OCI-LY7 (cell line): ENCODE results near the gene MAMLD1. TPM values are rescaled to one million over a fixed set of nuclear protein-coding genes. Genes with fewer than 3 reads are reported as not detected.

Source experiments
- BruUV-seq: library from RNA; stranded (reverse); fragments of 400-500 nt; replicated peaks from 2 replicates; lab custom pipeline; 2021; lab: Mats Ljungman, UMichigan
- CTCF ChIA-PET: fragments of 300-600 bp; sonication (Branson Sonifier 250); formaldehyde crosslinking; loops from one replicate; lab custom pipeline; 2022; ENCODE audit warnings: antibody characterized with exemption; ENCODE audit not compliant: unreplicated experiment; lab: Charles Lee
- POLR2A ChIA-PET: fragments of 300-600 bp; sonication (Branson Sonifier 250); formaldehyde crosslinking; loops from one replicate; lab custom pipeline; 2022; ENCODE audit warnings: antibody characterized with exemption; lab: Charles Lee
- DNase-seq: peaks from one replicate; pipeline ENCODE4 v3.0.0-alpha.2; 2015; ENCODE audit warnings: low spot score
- H2AFZ ChIP-seq: fragments of 200-600 bp; sonication (generic), shearing (Covaris generic); 2 replicates; pipeline ENCODE4 v1.6.1; 2014; ENCODE audit warnings: mild to moderate bottlenecking, antibody characterized with exemption, low read length, moderate library complexity
- H3K27ac ChIP-seq: fragments of 200-600 bp; sonication (generic); 2 replicates; pipeline ENCODE4 v1.5.1; 2014; ENCODE audit warnings: mixed run types, low read depth, mild to moderate bottlenecking, moderate library complexity, low read length, inconsistent platforms; ENCODE audit not compliant: poor library complexity, severe bottlenecking
- H3K36me3 ChIP-seq: fragments of 200-600 bp; sonication (generic); 2 replicates; pipeline ENCODE4 v1.6.1; 2014; ENCODE audit warnings: mild to moderate bottlenecking, antibody characterized with exemption, low read length, moderate library complexity, mixed read lengths; ENCODE audit not compliant: insufficient read depth
- H3K4me1 ChIP-seq: fragments of 200-600 bp; sonication (generic); 2 replicates; pipeline ENCODE4 v1.5.1; 2014; ENCODE audit warnings: mild to moderate bottlenecking, low read length; ENCODE audit not compliant: insufficient read depth, poor library complexity, severe bottlenecking
- H3K4me2 ChIP-seq: fragments of 200-600 bp; sonication (generic); 2 replicates; pipeline ENCODE4 v1.6.1; 2014; ENCODE audit warnings: mild to moderate bottlenecking, low read length
- H3K4me3 ChIP-seq: fragments of 200-600 bp; sonication (generic); 2 replicates; pipeline ENCODE4 v1.5.1; 2014; ENCODE audit warnings: mild to moderate bottlenecking, low read depth, low read length; ENCODE audit not compliant: poor library complexity, severe bottlenecking
- H3K79me2 ChIP-seq: fragments of 200-600 bp; sonication (generic); 2 replicates; pipeline ENCODE4 v1.6.1; 2016; ENCODE audit warnings: low read depth, mild to moderate bottlenecking, low read length, moderate library complexity, mixed read lengths; ENCODE audit not compliant: insufficient read depth
- H3K9me2 ChIP-seq: fragments of 200-600 bp; sonication (generic); 2 replicates; pipeline ENCODE4 v1.6.1; 2016; ENCODE audit warnings: mild to moderate bottlenecking, low read length, mixed read lengths; ENCODE audit not compliant: insufficient read depth
- H3K9me3 ChIP-seq: fragments of 200-600 bp; sonication (generic); 2 replicates; pipeline ENCODE4 v1.6.1; 2014; ENCODE audit warnings: mild to moderate bottlenecking, mixed run types, low read length, mixed read lengths
- H4K20me1 ChIP-seq: fragments of 200-600 bp; sonication (generic); 2 replicates; pipeline ENCODE4 v1.6.1; 2014; ENCODE audit warnings: mild to moderate bottlenecking, antibody characterized with exemption, low read length, moderate library complexity, mixed read lengths; ENCODE audit not compliant: insufficient read depth
- CTCF ChIP-seq: fragments of 200-600 bp; sonication (generic); conservative IDR thresholded peaks from 2 replicates; pipeline ENCODE4 v1.5.1; 2014; ENCODE audit warnings: mild to moderate bottlenecking, antibody characterized with exemption, low read length, moderate library complexity, mixed read lengths
- EZH2phosphoT487 ChIP-seq: fragments of 200-600 bp; sonication (generic); IDR thresholded peaks from 2 replicates; pipeline ENCODE4 v1.6.1; 2018; ENCODE audit warnings: low read depth, borderline replicate concordance, mild to moderate bottlenecking, mixed run types, antibody characterized with exemption, low read length, moderate library complexity, mixed read lengths
- intact Hi-C: fragments of 100-400 bp; cut with micrococcal nuclease; formaldehyde crosslinking; loops from one replicate; pipeline ENCODE4 v1.10.0; 2022; ENCODE audit not compliant: unreplicated experiment
- total RNA-seq, 2 experiments: library from RNA; depleted of rRNA in 1 of 2; stranded (reverse); fragments of >200 nt in 1 of 2; shearing (Covaris generic) in 1 of 2; gene quantifications; 2 replicates each; pipeline ENCODE4 v1.2.3, GENCODE V29; 2014 to 2022

The MAMLD1 gene
- total RNA-seq, 2 experiments from 2014 or later, result not detected

GRCh38 chrX:150409964-150410363 lies 46.8 kb downstream of the MAMLD1 start:
- TF ChIP-seq CTCF (no peak), EZH2phosphoT487 (no peak)
- no peaks in the 10 kb centered on the region for H3K36me3 ChIP-seq
- no peak overlapping the region for H3K27ac ChIP-seq
- BruUV-seq, result no TSS peak
- no peak overlapping the region for H3K4me2 ChIP-seq
- no peaks in the 10 kb centered on the region for H3K9me3 ChIP-seq
- intact Hi-C loops, result no loop called here
- no peaks in the 10 kb centered on the region for H4K20me1 ChIP-seq
- no peaks in the 10 kb centered on the region for H3K4me1 ChIP-seq
- no peak for DNase-seq
- CTCF ChIA-PET, result no interaction called here
- no peaks in the 10 kb centered on the region for H3K9me2 ChIP-seq
- no peak overlapping the region for H3K4me3 ChIP-seq
- POLR2A ChIA-PET, result no interaction called here
- H3K79me2 ChIP-seq, result no peaks in the 10 kb centered on the region
- no peak overlapping the region for H2AFZ ChIP-seq

- no TSS peak for BruUV-seq
- no peak for DNase-seq
- intact Hi-C loops, result no loop called here
- H3K9me2 ChIP-seq, result no peaks in the 10 kb centered on the region
- CTCF ChIA-PET, result no interaction called here
- no peak overlapping the region for H3K4me2 ChIP-seq
- no peaks in the 10 kb centered on the region for H4K20me1 ChIP-seq
- POLR2A ChIA-PET, result no interaction called here
- no peak overlapping the region for H3K4me3 ChIP-seq
- no peak overlapping the region for H2AFZ ChIP-seq
- no peak for TF ChIP-seq EZH2phosphoT487
- TF ChIP-seq CTCF, result no peak
- H3K27ac ChIP-seq, result no peak overlapping the region
- H3K4me1 ChIP-seq, result no peaks in the 10 kb centered on the region
- H3K79me2 ChIP-seq, result no peaks in the 10 kb centered on the region
- no peaks in the 10 kb centered on the region for H3K36me3 ChIP-seq
- H3K9me3 ChIP-seq, result no peaks in the 10 kb centered on the region
Measured at GRCh38 chrX:150410513-150410912, 47.4 kb downstream of the MAMLD1 start.

GRCh38 chrX:150411656-150412055 lies 48.5 kb downstream of the MAMLD1 start:
- H2AFZ ChIP-seq, result no peak overlapping the region
- no peaks in the 10 kb centered on the region for H3K36me3 ChIP-seq
- H3K79me2 ChIP-seq, result no peaks in the 10 kb centered on the region
- DNase-seq, result no peak
- no TSS peak for BruUV-seq
- no peaks in the 10 kb centered on the region for H3K9me2 ChIP-seq
- no peak overlapping the region for H3K27ac ChIP-seq
- H3K9me3 ChIP-seq, result no peaks in the 10 kb centered on the region
- intact Hi-C loops, result no loop called here
- ChIA-PET CTCF (no interaction called here), POLR2A (no interaction called here)
- no peaks in the 10 kb centered on the region for H3K4me1 ChIP-seq
- H4K20me1 ChIP-seq, result no peaks in the 10 kb centered on the region
- H3K4me2 ChIP-seq, result no peak overlapping the region
- no peak overlapping the region for H3K4me3 ChIP-seq
- TF ChIP-seq EZH2phosphoT487, result no peak
- no peak for TF ChIP-seq CTCF
